ENCODE measurements around the gene CTPS2. TPM values are rescaled to one million over a fixed set of nuclear protein-coding genes. Genes with fewer than 3 reads are reported as not detected.
A peak's percentile ranks its signal among the peaks of the same experiment; 100 is the strongest.
"Not testable (repeated sequence)": the region's sequence is repeated elsewhere in the genome, so short reads cannot be mapped to it uniquely, and the experiment has no call there.

Gene CTPS2
- 26.5 TPM for total RNA-seq

GRCh38 chrX:16712548-16713155 is at the start of gene CTPS2:
CTPS2 (minus strand) TSS chrX:16712669; CDS start chrX:16702902, 9,767 bp downstream.
- peak; percentile 35 to 56 for DNase-seq (ENCODE audit: low spot score in 2 of 2)
- no peak for FAIRE-seq

GRCh38 chrX:16761500-16761899 is 49.0 kb upstream of the CTPS2 start:
- FAIRE-seq; DNase-seq (ENCODE audit: low spot score in 2 of 2): not testable (repeated sequence)

- FAIRE-seq: no peak
- no peak for DNase-seq (ENCODE audit: low spot score in 2 of 2)
Observed at GRCh38 chrX:16756724-16757123, 44.3 kb upstream of the CTPS2 start.

GRCh38 chrX:16754019-16754418 is 41.5 kb upstream of the CTPS2 start:
- DNase-seq (ENCODE audit: low spot score in 2 of 2) (no peak), FAIRE-seq (no peak)

- no peak for FAIRE-seq
- no peak for DNase-seq (ENCODE audit: low spot score in 2 of 2)
Observed at GRCh38 chrX:16750136-16750535, 37.7 kb upstream of the CTPS2 start.

GRCh38 chrX:16748425-16748824 is 36.0 kb upstream of the CTPS2 start:
- DNase-seq (ENCODE audit: low spot score in 2 of 2) (no peak), FAIRE-seq (no peak)

- no peak for DNase-seq (ENCODE audit: low spot score in 2 of 2)
- no peak for FAIRE-seq
Observed at GRCh38 chrX:16745659-16746058, 33.2 kb upstream of the CTPS2 start.

GRCh38 chrX:16745102-16745501 is 32.6 kb upstream of the CTPS2 start:
- no peak for FAIRE-seq
- DNase-seq (ENCODE audit: low spot score in 2 of 2): no peak

GRCh38 chrX:16743604-16744325 is 31.3 kb upstream of the CTPS2 start:
- no peak for DNase-seq (ENCODE audit: low spot score in 2 of 2)
- FAIRE-seq: no peak

GRCh38 chrX:16739574-16739973 is 27.1 kb upstream of the CTPS2 start:
- FAIRE-seq: no peak
- no peak for DNase-seq (ENCODE audit: low spot score in 2 of 2)

GRCh38 chrX:16737024-16737423 is 24.6 kb upstream of the CTPS2 start:
- no peak for FAIRE-seq

GRCh38 chrX:16733013-16733412 is 20.5 kb upstream of the CTPS2 start:
- FAIRE-seq: no peak
- no peak for DNase-seq (ENCODE audit: low spot score in 2 of 2)

More at GRCh38 chrX:16737024-16737423, 24.6 kb upstream of the CTPS2 start:
- no peak for DNase-seq (ENCODE audit: low spot score in 2 of 2)

- FAIRE-seq (no peak), DNase-seq (ENCODE audit: low spot score in 2 of 2) (no peak)
Observed at GRCh38 chrX:16730450-16730849, 18.0 kb upstream of the CTPS2 start.

GRCh38 chrX:16727637-16728036 is 15.2 kb upstream of the CTPS2 start:
- no peak for FAIRE-seq
- DNase-seq (ENCODE audit: low spot score in 2 of 2): no peak

- not testable (repeated sequence) for FAIRE-seq; DNase-seq (ENCODE audit: low spot score in 2 of 2)
Observed at GRCh38 chrX:16726347-16726988, 14.0 kb upstream of the CTPS2 start.

GRCh38 chrX:16725072-16725471 is 12.6 kb upstream of the CTPS2 start:
- FAIRE-seq (no peak), DNase-seq (ENCODE audit: low spot score in 2 of 2) (no peak)

GRCh38 chrX:16722481-16722880 is 10.0 kb upstream of the CTPS2 start:
- DNase-seq (ENCODE audit: low spot score in 2 of 2) (no peak), FAIRE-seq (no peak)

GRCh38 chrX:16719334-16720084 is 7.0 kb upstream of the CTPS2 start, which contains the start of gene SYAP1:
SYAP1 (plus strand) TSS chrX:16719612; CDS start chrX:16719725, 113 bp downstream.
- peak; percentile 76 to 83 for DNase-seq (ENCODE audit: low spot score in 2 of 2)
- peak; percentile 91 for FAIRE-seq

GRCh38 chrX:16718824-16719333 is 6.4 kb upstream of the CTPS2 start:
- FAIRE-seq (no peak), DNase-seq (ENCODE audit: low spot score in 2 of 2) (no peak)

- DNase-seq (ENCODE audit: low spot score in 2 of 2); FAIRE-seq: not testable (repeated sequence)
Observed at GRCh38 chrX:16716451-16716850, 4.0 kb upstream of the CTPS2 start.
